ENCODE measurements around the gene HOXB8.

GRCh38 chr17:48612854-48613691 is 2.0 kb downstream of the HOXB8 start:
- TF ChIP-seq ESRRG (CRISPR knock-in tag; IDR thresholded peaks at IDR 0.05) (no peak), CSDC2 (CRISPR knock-in tag; IDR thresholded peaks at IDR 0.05) (no peak), OSR1 (CRISPR knock-in tag; IDR thresholded peaks at IDR 0.05) (no peak), PATZ1 (CRISPR knock-in tag; IDR thresholded peaks at IDR 0.05; ENCODE audit: borderline replicate concordance) (no peak), ZFP30 (CRISPR knock-in tag; IDR thresholded peaks at IDR 0.05) (no peak), RARB (CRISPR knock-in tag; IDR thresholded peaks at IDR 0.05) (no peak), TOX (CRISPR knock-in tag; IDR thresholded peaks at IDR 0.05; ENCODE audit: borderline replicate concordance) (no peak), GLIS3 (CRISPR knock-in tag; IDR thresholded peaks at IDR 0.05) (no peak)
- TF ChIP-seq, protein P1, sequence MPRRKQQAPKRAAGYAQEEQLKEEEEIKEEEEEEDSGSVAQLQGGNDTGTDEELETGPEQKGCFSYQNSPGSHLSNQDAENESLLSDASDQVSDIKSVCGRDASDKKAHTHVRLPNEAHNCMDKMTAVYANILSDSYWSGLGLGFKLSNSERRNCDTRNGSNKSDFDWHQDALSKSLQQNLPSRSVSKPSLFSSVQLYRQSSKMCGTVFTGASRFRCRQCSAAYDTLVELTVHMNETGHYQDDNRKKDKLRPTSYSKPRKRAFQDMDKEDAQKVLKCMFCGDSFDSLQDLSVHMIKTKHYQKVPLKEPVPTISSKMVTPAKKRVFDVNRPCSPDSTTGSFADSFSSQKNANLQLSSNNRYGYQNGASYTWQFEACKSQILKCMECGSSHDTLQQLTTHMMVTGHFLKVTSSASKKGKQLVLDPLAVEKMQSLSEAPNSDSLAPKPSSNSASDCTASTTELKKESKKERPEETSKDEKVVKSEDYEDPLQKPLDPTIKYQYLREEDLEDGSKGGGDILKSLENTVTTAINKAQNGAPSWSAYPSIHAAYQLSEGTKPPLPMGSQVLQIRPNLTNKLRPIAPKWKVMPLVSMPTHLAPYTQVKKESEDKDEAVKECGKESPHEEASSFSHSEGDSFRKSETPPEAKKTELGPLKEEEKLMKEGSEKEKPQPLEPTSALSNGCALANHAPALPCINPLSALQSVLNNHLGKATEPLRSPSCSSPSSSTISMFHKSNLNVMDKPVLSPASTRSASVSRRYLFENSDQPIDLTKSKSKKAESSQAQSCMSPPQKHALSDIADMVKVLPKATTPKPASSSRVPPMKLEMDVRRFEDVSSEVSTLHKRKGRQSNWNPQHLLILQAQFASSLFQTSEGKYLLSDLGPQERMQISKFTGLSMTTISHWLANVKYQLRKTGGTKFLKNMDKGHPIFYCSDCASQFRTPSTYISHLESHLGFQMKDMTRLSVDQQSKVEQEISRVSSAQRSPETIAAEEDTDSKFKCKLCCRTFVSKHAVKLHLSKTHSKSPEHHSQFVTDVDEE (CRISPR knock-in tag; IDR thresholded peaks at IDR 0.05) = no peak
- TF ChIP-seq, protein P2, sequence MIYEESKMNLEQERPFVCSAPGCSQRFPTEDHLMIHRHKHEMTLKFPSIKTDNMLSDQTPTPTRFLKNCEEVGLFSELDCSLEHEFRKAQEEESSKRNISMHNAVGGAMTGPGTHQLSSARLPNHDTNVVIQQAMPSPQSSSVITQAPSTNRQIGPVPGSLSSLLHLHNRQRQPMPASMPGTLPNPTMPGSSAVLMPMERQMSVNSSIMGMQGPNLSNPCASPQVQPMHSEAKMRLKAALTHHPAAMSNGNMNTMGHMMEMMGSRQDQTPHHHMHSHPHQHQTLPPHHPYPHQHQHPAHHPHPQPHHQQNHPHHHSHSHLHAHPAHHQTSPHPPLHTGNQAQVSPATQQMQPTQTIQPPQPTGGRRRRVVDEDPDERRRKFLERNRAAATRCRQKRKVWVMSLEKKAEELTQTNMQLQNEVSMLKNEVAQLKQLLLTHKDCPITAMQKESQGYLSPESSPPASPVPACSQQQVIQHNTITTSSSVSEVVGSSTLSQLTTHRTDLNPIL (CRISPR knock-in tag; IDR thresholded peaks at IDR 0.05; ENCODE audit: low read depth) = no peak

All from SK-N-SH treated with all-trans-retinoic acid at 6 μM for 48 hours (cell line).